GM18502 (cell line): ENCODE results near the gene LYRM2.

ENCODE experiments used
- ATAC-seq: cut with Tn5 transposase; IDR thresholded peaks from one replicate; pipeline ENCODE4 v1.9.1; 2021; ENCODE audit warnings: mild to moderate bottlenecking; ENCODE audit not compliant: unreplicated experiment, poor library complexity

Gene LYRM2

DNA sequence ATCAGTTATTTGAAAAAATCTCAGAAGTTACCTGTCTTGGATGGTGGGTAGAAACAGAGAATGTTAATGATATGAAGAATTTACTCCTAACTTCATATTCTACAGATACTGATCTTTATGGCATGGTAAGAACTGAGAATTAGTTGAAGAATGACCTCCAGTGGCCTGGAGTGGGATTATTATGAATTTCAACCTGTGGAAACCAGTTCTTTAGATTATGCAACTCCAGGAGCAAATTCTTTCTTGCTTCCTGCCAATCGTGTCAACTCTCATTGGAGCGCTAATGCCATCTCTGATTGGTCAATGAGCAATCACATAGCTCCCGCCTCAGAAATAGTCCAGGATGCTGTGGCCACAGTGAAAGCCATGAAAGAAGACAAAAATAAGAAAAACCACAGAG, 40.6 kb downstream of the LYRM2 start:
- ATAC-seq = no peak

DNA sequence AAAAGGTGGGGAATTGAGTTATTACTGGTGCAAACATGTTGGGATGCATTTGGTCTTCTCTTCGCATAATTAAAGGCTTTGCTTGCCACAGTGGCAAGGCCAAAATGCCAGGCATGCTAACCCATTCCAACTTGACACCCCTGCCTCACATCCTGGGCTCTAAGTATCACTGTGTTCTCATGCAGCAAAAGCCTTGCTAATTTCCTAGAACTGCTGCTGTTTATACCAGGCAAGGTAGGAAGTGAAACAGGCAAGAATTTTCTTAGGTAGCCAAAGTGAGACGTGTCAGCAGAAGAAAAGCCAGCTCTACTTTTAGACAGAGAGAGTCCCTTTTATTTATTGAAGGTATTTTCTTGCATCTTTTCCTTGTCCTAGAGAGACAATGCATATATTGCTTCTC, 41.2 kb downstream of the LYRM2 start:
- ATAC-seq = no peak

DNA sequence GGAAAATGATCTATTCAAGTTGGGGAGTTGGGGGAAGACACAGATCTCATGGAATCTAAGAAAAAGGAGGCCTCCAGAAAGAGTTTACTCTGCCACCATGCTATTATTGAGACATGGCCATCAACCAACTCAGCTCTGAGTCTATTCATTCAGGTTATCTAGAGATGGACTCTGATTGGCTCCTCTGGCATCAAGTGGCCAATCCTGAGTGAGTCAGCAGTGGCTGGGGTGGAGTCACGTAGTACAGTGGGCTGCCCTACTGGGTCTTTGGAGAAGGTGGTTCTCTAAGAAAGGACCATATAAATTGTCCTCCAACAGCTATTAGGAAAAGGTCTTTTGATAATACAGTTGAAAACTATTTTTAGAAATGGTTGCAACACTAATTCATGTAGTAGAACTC, 42.1 kb downstream of the LYRM2 start:
- no peak for ATAC-seq

DNA sequence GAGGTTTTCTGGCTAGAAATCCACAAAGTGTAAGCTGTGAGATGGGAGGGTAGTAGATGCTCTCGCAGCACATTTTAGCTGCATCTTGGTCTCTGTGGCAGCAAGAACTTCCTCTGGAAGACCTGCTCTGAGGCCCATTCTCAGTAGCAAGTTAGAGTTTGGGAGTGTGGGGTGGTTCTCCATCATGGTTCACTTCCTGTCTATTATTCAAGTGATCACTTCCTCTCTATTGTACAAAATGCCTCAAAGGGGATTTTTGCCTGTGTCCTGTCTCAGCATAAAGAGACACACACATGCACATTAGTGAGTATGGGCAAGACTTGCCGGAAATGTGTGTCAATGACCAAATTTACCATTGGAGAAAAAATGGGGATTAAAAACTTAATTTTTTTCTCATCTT, 42.5 kb downstream of the LYRM2 start:
- ATAC-seq = peak; percentile 95

- ATAC-seq = no peak
Observed at GRCh38 chr6:89591745-89592144, 46.8 kb downstream of the LYRM2 start.

DNA sequence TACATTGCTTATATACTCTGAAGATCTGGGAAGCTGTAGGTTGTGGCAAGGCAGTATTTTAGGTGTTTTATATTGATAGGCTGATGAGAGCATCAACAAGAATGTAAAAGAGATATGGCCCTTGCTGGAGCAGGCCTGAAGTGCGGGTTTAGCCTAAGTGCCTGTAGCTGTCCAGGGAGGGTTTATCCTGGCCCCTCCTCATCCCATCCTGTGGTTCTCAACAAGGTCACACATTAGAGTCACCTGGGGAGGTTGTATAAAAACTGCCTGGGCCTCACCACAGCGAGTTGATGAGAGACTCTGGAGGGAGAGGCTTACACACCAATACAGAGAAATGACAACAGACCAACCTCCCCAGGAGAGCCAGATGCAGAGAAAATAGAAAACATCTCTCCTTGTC, 48.4 kb downstream of the LYRM2 start:
- no peak for ATAC-seq

GRCh38 chr6:89589297-89590025, 49.1 kb downstream of the LYRM2 start:
- no peak for ATAC-seq

DNA sequence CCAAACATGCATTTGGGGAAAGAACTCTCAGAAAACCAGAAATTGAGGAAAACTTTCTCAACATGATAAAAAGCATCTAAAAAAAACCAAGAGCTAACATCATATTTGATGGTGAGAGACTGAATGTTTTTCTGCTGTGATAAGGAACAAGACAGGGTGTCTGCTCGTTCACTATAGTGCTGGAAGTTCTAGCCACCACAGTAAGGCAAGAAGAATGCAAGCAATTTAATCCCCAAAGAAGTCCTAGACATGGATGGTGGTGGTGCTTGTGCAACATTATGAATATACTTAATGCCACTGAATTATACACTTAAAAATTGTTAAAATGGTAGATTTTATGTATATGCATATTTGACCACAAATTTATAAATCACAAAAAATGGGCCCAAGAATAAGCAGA, 53.4 kb downstream of the LYRM2 start:
- no peak for ATAC-seq

GRCh38 chr6:89584539-89584938, 54.0 kb downstream of the LYRM2 start:
- ATAC-seq = no peak

GRCh38 chr6:89583559-89583958, 55.0 kb downstream of the LYRM2 start:
- ATAC-seq = no peak

DNA sequence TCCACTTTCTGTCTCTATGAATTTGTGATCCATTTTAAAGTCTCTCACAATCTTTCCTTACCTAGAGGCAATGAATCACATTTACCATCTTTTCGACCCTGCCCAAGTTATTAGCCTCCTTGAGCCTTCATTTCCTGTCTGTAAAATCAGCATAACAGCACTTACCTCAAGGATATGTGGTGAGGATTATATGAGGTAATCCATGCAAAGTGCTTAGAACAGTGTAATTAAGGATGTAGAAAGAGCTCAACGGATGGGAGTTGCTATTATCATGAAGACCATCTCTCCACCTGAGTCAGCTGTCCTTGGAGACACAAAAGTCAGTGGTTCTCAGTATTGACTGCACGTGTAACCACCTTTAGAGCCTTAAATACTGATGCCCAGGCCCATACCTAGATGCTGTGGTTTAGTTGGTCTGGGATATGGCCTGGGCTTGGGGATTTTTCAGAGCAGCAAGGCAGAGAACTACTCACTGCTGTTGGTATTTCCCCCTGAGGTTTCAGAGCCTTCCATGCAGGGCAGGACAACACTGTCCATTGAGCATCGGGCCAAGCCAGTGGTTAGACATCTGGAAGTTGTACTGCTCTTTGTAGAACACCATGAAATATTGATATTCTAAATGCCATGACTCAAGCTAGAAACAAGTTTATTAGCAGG, 55.8 kb downstream of the LYRM2 start:
- no peak for ATAC-seq

DNA sequence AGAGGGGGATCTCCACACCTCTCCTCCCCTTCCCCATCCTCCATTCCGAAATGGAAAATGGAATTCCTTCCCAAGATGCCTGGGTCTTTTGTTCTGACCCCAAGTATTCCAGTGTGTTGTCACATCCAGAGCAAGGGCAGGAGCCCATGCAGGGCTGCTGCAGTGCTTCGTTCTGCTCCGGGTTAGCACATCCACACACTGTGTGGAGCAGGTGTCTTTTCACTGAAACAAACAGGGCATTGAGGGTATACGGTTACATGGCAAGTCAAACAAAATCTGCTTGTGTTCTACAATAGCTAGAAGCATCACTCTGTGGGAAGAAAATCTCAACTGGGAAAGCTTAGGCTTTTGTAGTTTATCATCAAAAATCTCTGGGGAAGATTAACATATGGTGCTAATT, 56.9 kb downstream of the LYRM2 start:
- ATAC-seq = no peak

- ATAC-seq = no peak
Observed at GRCh38 chr6:89580997-89581666, 57.4 kb downstream of the LYRM2 start.

GRCh38 chr6:89575562-89575960, 63.0 kb downstream of the LYRM2 start:
- no peak for ATAC-seq

- no peak for ATAC-seq
Observed at GRCh38 chr6:89574910-89575561, 63.5 kb downstream of the LYRM2 start.

DNA sequence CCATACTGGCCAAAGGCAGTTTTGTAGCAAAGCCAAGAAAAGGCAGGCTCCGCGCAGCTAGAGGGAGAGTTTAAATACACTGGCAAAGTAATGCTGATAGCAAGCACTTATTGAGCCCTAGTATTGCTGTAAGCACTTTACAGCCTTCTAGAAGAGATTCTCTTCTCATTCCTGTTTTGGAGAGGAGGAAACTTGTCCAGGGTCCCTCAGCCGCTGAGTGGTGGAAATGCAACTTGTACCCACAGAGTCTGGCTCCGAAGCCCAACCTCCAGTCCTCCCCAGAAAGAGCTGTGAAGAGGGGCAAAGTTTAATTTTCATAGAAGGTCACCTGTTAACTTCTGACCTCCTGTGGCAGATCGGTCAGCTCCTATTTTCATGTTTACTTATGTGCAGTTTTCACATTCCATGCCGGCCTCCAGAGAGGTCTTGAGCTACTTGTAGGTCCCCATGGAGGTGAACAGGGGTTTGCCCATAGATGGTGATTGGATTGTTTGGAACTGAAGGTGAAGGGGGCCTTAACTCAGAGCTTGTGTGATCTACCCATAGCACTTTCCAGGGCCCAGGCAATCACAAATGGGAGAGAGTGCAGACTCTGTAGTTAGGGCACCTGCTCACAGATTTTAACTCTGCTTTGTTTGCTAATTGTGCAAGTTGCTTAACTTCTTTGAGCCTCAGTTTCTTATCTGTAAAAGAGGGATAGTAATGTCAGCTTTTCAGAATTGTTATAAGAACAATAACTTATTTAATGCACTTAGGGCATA, 70.7 kb downstream of the LYRM2 start:
- no peak for ATAC-seq

DNA sequence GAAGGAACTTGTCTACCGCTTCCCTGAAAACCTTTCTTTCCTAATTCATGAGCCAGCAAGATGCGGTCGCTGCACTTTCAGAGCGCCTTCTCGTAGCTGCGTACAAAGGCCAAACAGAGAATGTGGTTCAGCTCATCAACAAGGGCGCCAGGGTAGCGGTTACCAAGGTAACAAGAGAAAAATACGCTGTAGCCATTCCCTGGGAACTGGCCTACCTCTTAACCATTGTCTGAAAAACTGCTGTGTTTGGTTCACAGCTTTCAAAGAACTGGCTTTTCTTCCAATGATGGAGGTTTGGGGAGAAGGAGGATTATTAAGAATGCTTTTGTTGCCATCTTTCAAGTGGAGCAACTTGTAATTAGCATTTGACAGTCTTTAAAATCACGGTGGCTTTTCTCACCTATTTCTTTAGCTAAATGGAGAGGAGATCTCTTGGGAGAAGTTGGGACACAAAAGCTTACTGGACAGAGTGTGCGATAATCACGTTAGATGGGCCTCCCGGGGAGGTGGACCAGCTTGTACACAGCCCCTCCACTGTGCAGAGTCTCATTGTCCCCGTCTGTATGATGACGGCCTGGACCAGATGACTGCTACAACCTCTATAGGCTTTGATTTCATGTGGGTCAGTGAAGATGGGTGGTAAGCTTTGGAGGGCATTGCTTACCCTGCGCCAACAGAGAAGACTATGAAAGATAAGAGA, 71.5 kb downstream of the LYRM2 start:
- no peak for ATAC-seq

GRCh38 chr6:89566008-89566800, 72.3 kb downstream of the LYRM2 start:
- ATAC-seq = no peak
